OCI-LY3 (cell line): ENCODE results near the gene ETV6.

ENCODE experiments used
- H2AFZ ChIP-seq: fragments of 200-600, 300-600 bp; shearing (Covaris generic); 2 replicates; pipeline ENCODE4 v1.6.0; 2014; ENCODE audit warnings: antibody characterized with exemption, low read depth, low read length
- H3K27ac ChIP-seq: fragments of 200-600, 300-600 bp; sonication (generic); 2 replicates; pipeline ENCODE4 v1.5.1; 2014; ENCODE audit warnings: mild to moderate bottlenecking, low read length, moderate library complexity, mixed read lengths
- H3K27me3 ChIP-seq: fragments of 200-600, 300-600 bp; sonication (generic); 2 replicates; pipeline ENCODE4 v1.6.1; 2014; ENCODE audit warnings: low read depth, low read length, mixed read lengths
- H3K36me3 ChIP-seq: fragments of 200-600, 300-600 bp; sonication (generic); replicated peaks from 2 replicates; pipeline ENCODE3; 2014; ENCODE audit warnings: low read depth, low read length, mixed read lengths
- H3K4me1 ChIP-seq: fragments of 300-600, 200-600 bp; sonication (generic); 2 replicates; pipeline ENCODE4 v1.6.1; 2014; ENCODE audit warnings: low read length, mixed read lengths
- H3K4me2 ChIP-seq: fragments of 200-600, 300-600 bp; sonication (generic); 2 replicates; pipeline ENCODE4 v1.6.1; 2014; ENCODE audit warnings: low read length, mixed read lengths
- H3K4me3 ChIP-seq: fragments of 300-600, 200-600 bp; sonication (generic); 2 replicates; pipeline ENCODE4 v1.5.1; 2014; ENCODE audit warnings: antibody characterized with exemption, mild to moderate bottlenecking, low read length, moderate library complexity
- H3K79me2 ChIP-seq: fragments of 300-600, 200-600 bp; shearing (Covaris generic); 2 replicates; pipeline ENCODE4 v1.6.1; 2014; ENCODE audit warnings: mild to moderate bottlenecking, low read length, mixed read lengths
- H3K9ac ChIP-seq: fragments of 300-600, 200-600 bp; shearing (Covaris generic); 2 replicates; pipeline ENCODE4 v1.6.0; 2014; ENCODE audit warnings: mild to moderate bottlenecking, low read length, moderate library complexity
- H3K9me3 ChIP-seq: fragments of 200-600, 300-600 bp; shearing (Covaris generic); 2 replicates; pipeline ENCODE4 v1.6.1; 2014; ENCODE audit warnings: low read length, mixed read lengths; ENCODE audit not compliant: insufficient read depth
- H4K20me1 ChIP-seq: fragments of 200-600, 300-600 bp; sonication (generic); 2 replicates; pipeline ENCODE4 v1.6.1; 2016; ENCODE audit warnings: low read length, mixed read lengths; ENCODE audit not compliant: insufficient read depth
- EZH2phosphoT487 ChIP-seq: fragments of 200-600 bp; shearing (Covaris generic); IDR thresholded peaks from 2 replicates; pipeline ENCODE4 v1.6.1; 2018; ENCODE audit warnings: antibody characterized with exemption, mixed run types, low read depth
- TF ChIP-seq, protein P1 (sequence below): fragments of 200-600, 300-600 bp; sonication (generic); IDR thresholded peaks from 2 replicates; pipeline ENCODE4 v1.5.1; 2014; ENCODE audit warnings: antibody characterized with exemption, low read length, low read depth

The ETV6 gene

DNA sequence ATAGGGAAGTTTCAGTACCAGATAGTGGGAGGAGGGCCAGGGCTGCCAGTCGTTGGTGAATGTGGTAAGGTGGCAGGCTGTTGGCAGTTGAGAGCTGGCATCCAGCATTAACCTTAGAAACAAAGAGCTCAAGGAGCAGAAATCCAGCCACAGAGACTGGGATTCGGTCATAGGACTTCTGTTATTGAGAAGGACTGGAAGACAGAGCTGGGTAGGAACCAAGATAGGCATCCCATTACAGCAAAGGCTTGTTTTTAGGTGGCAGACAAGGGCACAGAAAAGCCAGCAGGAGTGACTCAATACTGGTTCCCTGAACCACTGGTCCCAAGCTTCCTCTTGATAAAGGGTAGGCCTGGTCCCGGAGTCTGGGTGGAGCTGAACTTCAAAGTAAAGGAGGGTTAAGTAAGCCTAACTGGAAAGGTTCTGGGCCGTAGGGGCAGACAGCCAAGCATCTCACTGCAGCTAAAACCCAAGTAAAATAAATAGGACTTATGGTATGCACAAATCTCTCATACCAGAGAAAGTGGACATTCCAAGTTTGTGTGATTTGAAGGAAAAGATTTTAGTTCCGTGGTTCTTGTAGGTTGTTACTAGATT lies 147.9 kb downstream of the ETV6 start:
- H3K9me3 ChIP-seq = no peaks in the 10 kb centered on the region
- H3K4me2 ChIP-seq = no peak overlapping the region
- H3K9ac ChIP-seq = no peak overlapping the region
- no peak overlapping the region for H3K27ac ChIP-seq
- no peak overlapping the region for H3K4me3 ChIP-seq
- H3K36me3 ChIP-seq = peaks cover 31% of the 10 kb centered on the region
- TF ChIP-seq EZH2phosphoT487 = no peak
- TF ChIP-seq, protein P1, sequence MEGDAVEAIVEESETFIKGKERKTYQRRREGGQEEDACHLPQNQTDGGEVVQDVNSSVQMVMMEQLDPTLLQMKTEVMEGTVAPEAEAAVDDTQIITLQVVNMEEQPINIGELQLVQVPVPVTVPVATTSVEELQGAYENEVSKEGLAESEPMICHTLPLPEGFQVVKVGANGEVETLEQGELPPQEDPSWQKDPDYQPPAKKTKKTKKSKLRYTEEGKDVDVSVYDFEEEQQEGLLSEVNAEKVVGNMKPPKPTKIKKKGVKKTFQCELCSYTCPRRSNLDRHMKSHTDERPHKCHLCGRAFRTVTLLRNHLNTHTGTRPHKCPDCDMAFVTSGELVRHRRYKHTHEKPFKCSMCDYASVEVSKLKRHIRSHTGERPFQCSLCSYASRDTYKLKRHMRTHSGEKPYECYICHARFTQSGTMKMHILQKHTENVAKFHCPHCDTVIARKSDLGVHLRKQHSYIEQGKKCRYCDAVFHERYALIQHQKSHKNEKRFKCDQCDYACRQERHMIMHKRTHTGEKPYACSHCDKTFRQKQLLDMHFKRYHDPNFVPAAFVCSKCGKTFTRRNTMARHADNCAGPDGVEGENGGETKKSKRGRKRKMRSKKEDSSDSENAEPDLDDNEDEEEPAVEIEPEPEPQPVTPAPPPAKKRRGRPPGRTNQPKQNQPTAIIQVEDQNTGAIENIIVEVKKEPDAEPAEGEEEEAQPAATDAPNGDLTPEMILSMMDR = no peak
- no peak overlapping the region for H2AFZ ChIP-seq
- H3K4me1 ChIP-seq = no peaks in the 10 kb centered on the region
- peaks cover 10% of the 10 kb centered on the region; the same call in 1 of the 2 replicates for H4K20me1 ChIP-seq
- no peaks in the 10 kb centered on the region for H3K27me3 ChIP-seq
- peaks cover 53% of the 10 kb centered on the region for H3K79me2 ChIP-seq

GRCh38 chr12:11798006-11798708 lies 148.7 kb downstream of the ETV6 start:
- no peaks in the 10 kb centered on the region for H3K4me1 ChIP-seq
- H3K9me3 ChIP-seq = no peaks in the 10 kb centered on the region
- H3K79me2 ChIP-seq = peaks cover 50% of the 10 kb centered on the region
- no peak overlapping the region for H3K27ac ChIP-seq
- no peak overlapping the region for H3K4me3 ChIP-seq
- H2AFZ ChIP-seq = no peak overlapping the region
- H3K4me2 ChIP-seq = no peak overlapping the region
- no peaks in the 10 kb centered on the region for H3K27me3 ChIP-seq
- TF ChIP-seq, protein P1 = no peak
- no peak for TF ChIP-seq EZH2phosphoT487
- H4K20me1 ChIP-seq = peaks cover 10% of the 10 kb centered on the region; the same call in 1 of the 2 replicates
- H3K36me3 ChIP-seq = peaks cover 31% of the 10 kb centered on the region
- H3K9ac ChIP-seq = no peak overlapping the region

DNA sequence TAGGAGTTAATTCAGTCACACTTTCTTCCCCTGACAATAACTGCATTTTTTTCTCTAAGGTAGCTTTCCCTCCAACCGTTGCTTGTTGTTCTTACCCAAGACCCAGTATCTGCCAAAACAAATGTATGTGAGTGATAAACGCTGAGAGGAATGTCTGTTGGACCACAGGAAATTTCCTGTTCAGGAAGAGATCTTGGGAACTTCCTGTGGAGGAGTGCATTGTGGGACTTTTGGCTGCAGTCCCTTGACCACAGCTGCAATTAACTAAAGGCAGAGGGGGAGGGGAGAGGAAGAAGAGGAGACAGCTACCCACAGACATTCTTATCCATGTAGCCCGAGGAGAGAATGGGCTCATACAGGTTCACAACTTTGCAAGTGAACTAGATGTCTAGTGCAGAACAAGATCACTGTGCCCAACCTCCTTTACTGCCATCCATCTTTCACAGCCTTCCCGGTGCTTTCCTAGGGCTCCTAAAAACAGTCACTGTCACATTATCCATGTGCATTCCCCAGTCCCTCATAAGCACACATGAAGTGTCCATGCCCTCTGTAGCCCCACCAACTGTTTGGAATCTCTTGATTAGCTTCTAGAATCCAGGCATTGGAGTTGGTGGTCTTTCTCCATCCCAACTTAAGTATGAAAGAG lies 149.5 kb downstream of the ETV6 start:
- TF ChIP-seq EZH2phosphoT487 = no peak
- TF ChIP-seq, protein P1 = no peak
- peaks cover 44% of the 10 kb centered on the region for H3K79me2 ChIP-seq
- H4K20me1 ChIP-seq = peaks cover 10% of the 10 kb centered on the region; the same call in 1 of the 2 replicates
- H3K4me3 ChIP-seq = no peak overlapping the region
- no peak overlapping the region for H2AFZ ChIP-seq
- 0 out of 2 replicates have a peak, but pooled peaks cover under 1% of the 10 kb centered on the region for H3K4me1 ChIP-seq
- peaks cover 31% of the 10 kb centered on the region for H3K36me3 ChIP-seq
- H3K9ac ChIP-seq = no peak overlapping the region
- H3K9me3 ChIP-seq = no peaks in the 10 kb centered on the region
- H3K27me3 ChIP-seq = no peaks in the 10 kb centered on the region
- no peak overlapping the region for H3K27ac ChIP-seq
- no peak overlapping the region for H3K4me2 ChIP-seq

- TF ChIP-seq, protein P1 = no peak
- no peak for TF ChIP-seq EZH2phosphoT487
- Histone ChIP-seq H3K4me1 (peaks cover 6% of the 10 kb centered on the region), H3K9ac (no peak overlapping the region), H3K4me3 (no peak overlapping the region), H3K27me3 (no peaks in the 10 kb centered on the region), H3K79me2 (peaks cover 44% of the 10 kb centered on the region), H3K4me2 (no peak overlapping the region), H4K20me1 (peaks cover 6% of the 10 kb centered on the region; the same call in 1 of the 2 replicates), H3K27ac (no peak overlapping the region), H3K36me3 (peaks cover 34% of the 10 kb centered on the region), H3K9me3 (no peaks in the 10 kb centered on the region), H2AFZ (no peak overlapping the region)
Measured at GRCh38 chr12:11799502-11799873, 150.0 kb downstream of the ETV6 start.
